ENCODE results near the gene SLC30A1.

- TF ChIP-seq POLR2AphosphoS5 (IDR thresholded peaks at IDR 0.05; ENCODE audit: borderline replicate concordance, low read depth, low read length) (no peak), EZH2 (IDR thresholded peaks at IDR 0.05) (no peak), FOXP2 (optimal IDR thresholded peaks at IDR 0.05; ENCODE audit: control extremely low read depth, extremely low read length, insufficient read depth) (no peak)
These were observed 25.6 kb upstream of the SLC30A1 start for GRCh38 chr1:211604548-211604947.
